DMS153 treated with DMSO at 0.1 percent for 48 hours (cell line): ENCODE measurements around the gene SLAIN2.
A peak's percentile ranks its signal among the peaks of the same experiment; 100 is the strongest.

ENCODE experiments used
- DNase-seq: peaks from one replicate; lab custom pipeline; 2025; ENCODE audit not compliant: unreplicated experiment; lab: John Stamatoyannopoulos, UW

The SLAIN2 gene

GRCh38 chr4:48369248-48369647 is 27.9 kb downstream of the SLAIN2 start:
- no peak for DNase-seq

DNA sequence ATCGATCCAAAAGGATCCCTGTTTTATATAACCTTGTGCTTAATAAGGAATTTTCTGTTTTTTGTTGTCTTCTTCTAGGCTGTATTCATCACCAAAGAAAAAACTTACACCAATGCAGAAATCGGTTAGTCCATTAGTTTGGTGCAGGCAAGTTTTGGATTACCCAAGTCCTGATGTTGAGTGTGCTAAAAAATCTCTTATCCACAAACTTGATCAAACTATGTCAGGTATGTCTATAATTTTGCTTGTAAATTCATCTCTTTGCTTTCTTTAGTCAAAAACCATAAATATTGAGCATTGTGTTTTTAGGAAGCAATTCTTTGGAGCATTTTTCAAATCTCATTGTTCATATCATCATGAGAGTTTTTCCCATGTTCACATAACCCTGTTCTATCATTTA is 28.4 kb downstream of the SLAIN2 start:
- no peak for DNase-seq

DNA sequence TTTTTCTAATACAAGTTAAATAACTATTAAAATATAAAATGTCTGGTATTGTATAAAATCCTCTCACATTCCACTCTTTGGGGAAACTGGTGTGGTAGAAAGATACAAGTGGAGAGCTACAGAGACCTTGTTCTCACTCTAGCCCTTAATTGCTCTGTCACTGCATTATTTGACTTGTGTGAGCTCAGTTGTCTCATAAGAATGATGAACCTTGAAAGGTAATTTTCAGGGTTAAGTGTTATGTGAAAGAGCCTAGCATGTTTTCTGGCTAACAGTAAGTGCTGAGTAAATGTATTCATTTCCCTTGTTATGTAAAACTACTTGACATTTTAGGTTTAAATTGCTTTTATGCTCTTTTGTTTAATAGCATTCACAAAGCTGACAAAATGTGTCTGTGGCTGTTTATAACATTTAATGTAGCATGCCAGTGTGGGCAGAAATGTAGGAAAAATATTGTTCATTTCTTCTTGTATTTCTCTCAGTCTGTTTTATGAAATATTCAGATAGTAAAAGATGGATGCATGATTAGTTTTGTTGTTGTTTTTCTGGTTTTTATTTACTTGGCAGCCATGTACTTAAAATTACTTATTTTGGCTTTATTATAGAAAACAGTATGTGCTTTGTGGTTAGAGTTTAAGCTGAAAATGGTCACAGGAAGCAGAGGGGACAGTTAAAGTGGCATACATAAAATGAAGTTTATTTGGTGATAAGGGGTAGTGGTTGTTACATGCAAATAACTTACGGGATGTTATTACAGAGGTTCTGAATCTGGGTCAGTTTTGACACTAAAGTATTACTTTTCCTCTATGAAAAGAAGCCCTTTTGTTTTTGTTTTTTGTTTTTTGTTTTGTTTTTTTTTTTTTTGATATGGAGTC is 29.2 kb downstream of the SLAIN2 start:
- DNase-seq: no peak

DNA sequence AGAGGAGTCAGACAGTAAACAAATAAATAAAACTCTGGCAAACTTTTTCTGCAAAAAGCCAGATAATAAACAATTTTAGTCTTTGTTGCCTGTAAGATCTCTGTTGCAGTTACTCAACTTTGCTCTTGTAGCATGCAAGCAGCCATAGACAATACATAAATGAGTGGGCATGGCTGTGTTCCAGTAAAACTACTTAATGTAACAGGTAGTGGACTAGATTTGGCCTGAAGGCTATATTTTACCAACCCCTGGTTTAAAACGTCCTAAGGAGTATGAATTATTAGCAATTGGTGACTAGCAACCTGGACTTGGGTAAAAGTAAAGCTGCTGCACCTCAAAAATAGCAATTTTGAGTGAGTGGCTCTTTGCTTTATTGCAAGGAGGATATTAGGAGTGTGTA is 30.9 kb downstream of the SLAIN2 start:
- no peak for DNase-seq

DNA sequence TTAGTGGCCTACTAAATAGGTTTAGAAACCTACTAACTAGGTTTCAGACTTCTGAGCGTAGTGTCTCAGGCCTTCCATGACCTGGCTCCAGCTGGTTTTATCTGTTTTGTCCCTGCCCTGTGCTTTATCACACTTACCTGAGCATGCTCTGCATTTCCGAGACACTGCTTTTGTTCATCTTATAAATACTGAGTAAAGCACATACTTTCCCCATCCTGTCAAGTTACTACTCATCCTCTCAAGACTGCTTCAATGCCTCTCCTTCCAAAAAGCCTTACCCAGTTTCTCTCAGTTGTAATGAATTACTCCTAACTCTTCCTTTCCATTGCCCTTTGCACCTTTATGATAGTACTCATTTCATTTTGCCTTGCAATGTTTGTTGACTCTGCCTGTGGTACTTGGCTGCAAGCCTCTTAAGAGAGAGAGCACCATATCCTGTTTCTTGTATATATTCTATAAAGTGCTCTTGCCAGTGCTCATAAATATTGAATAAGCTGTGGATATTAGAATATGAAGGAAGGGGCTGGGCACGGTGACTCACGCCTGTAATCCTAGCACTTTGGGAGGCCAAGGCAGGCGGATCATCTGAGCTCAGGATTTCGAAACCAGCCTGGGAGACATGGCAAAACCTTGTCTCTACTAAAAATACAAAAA is 34.4 kb downstream of the SLAIN2 start:
- DNase-seq: peak; percentile 22

GRCh38 chr4:48379587-48380180 is 38.4 kb downstream of the SLAIN2 start:
- DNase-seq: no peak

GRCh38 chr4:48380583-48381167 is 39.3 kb downstream of the SLAIN2 start:
- DNase-seq: no peak

GRCh38 chr4:48388525-48389154 is 47.3 kb downstream of the SLAIN2 start:
- no peak for DNase-seq

- no peak for DNase-seq
Measured at GRCh38 chr4:48396043-48396442, 54.7 kb downstream of the SLAIN2 start.

DNA sequence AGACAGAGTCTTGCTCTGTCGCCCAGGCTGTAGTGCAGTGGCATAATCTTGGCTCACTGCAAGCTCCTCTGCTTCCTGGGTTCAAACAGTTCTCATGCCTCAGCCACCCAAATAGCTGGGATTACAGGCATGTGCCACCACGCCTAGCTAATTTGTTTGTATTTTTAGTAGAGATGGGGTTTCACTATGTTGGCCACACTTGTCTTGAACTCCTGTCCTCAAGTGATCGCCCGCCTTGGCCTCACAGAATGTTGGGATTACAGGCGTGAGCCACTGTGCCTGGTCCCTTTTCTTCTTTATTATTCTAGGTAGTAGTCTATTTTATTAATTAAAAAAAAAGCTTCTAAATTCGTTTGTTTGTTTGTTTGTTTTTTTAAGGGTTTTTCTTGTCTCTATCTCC is 59.1 kb downstream of the SLAIN2 start:
- no peak for DNase-seq

DNA sequence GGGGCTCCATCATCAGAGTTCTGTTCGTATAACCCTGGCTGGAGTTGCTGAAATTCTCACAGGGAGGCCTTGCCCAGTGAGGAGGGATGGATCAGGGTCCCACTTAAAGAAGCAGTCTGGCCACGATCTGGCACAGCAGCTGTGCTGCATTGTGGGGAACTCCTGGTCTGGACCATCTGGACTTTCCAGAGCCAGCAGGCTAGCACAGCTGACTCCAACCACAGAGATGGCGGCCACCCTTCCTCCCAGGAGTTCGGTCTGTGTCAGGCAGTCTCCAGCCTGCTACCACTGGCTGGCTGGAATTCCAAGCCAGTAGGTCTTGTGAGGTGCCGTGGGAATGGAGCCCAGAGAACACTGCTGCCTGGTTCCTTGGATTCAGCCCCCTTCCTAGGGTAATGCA is 62.0 kb downstream of the SLAIN2 start:
- DNase-seq: no peak

- DNase-seq: no peak
Measured at GRCh38 chr4:48403779-48404178, 62.5 kb downstream of the SLAIN2 start.

DNA sequence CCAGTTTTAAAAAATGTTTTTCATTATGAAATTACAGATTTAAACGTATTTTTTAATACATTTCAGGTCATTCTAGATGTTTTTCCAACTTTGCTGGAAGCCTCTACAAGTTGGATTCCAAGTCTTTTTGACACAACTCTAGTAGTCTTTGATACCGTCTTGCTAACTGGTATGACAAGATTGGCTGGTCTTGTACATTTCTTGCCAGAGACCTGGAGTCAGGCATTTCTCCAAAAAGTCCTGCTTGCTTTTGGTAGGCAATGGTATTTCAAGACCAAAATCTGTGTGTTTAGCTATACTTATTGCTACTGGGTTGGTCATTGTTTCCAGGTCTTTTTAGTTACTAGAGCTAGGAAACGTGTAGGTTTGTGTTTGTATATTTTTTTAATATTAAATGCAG is 64.6 kb downstream of the SLAIN2 start:
- no peak for DNase-seq

- no peak for DNase-seq
Measured at GRCh38 chr4:48409203-48409602, 67.9 kb downstream of the SLAIN2 start.

- no peak for DNase-seq
Measured at GRCh38 chr4:48410812-48411211, 69.5 kb downstream of the SLAIN2 start.

DNA sequence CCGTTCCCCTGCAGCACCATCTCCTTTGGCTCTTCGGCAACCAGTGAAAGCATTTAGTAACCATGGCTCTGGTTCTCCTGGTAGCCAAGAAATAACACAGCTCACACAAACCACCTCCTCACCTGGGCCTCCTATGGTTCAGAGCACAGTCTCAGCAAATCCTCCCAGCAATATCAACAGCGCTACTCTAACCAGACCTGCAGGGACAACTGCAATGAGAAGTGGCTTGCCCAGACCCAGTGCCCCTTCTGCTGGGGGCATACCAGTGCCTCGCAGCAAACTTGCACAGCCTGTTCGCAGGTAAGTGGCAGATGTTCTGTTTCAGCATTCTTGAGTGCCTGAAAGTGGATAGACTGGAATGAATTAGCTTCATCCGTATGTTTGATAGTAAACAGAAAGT is 78.8 kb downstream of the SLAIN2 start:
- DNase-seq: no peak

DNA sequence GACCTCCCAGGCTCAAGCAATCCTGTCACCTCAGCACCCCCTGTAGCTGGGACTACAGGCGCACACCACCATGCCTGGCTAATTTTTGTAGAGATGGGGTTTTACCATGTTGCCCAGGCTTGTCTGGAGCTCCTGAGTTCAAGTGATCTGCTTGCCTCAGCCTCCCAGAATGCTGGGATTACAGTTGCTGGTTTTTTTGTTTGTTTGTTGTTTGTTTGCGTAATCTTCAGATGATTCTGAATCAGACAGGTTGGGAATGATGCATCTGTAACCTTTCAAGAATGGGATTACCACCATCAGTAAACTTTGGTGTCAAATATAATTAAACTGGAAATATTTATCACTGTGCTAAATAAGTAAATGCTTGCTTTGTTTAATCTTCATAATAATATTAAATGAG is 79.8 kb downstream of the SLAIN2 start:
- DNase-seq: no peak

- no peak for DNase-seq
Measured at GRCh38 chr4:48428926-48429325, 87.6 kb downstream of the SLAIN2 start.

GRCh38 chr4:48429709-48430474 is 88.6 kb downstream of the SLAIN2 start:
- no peak for DNase-seq

DNA sequence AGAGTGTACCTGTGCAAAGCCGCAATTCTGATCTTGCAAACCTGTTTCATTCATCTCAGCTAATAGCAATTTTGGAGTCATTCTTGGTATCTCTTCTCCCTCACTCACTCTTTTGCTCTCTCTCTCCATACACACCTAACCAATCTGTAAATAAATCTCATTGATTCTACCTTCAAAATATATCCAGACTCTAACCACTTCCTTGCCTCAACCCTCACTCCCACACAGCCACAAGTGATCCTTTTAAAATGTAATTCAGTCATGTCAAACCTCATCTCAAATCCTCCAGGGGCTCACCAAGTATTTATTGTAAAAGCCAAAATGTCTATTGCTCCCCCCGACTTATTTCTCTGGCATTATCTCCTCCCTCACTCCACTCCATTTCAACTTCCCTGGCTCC is 90.1 kb downstream of the SLAIN2 start:
- DNase-seq: no peak

GRCh38 chr4:48432017-48432416 is 90.7 kb downstream of the SLAIN2 start:
- no peak for DNase-seq
